BE2C (cell line): ENCODE measurements around the gene NSF.
"Not testable (repeated sequence)": the region's sequence is repeated elsewhere in the genome, so short reads cannot be mapped to it uniquely, and the experiment has no call there.

Source experiments
- DNase-seq: peaks from one replicate; pipeline ENCODE4 v3.0.0-alpha.2; 2020
- H3K27me3 ChIP-seq: fragments of 250-450 bp; sonication (Bioruptor Pico); 2 replicates; pipeline ENCODE4 v1.5.1; 2020; ENCODE audit warnings: mild to moderate bottlenecking
- H3K36me3 ChIP-seq: fragments of 250-450 bp; sonication (Bioruptor Pico); 2 replicates; pipeline ENCODE4 v1.5.1; 2020; ENCODE audit warnings: mild to moderate bottlenecking
- H3K4me1 ChIP-seq: fragments of 250-450 bp; sonication (Bioruptor Pico); 2 replicates; pipeline ENCODE4 v1.5.1; 2020
- H3K4me3 ChIP-seq: 2 replicates; pipeline ENCODE4 v1.5.1; 2011; ENCODE audit warnings: low read depth, low read length
- H3K9me3 ChIP-seq: fragments of 250-450 bp; sonication (Bioruptor Pico); 2 replicates; pipeline ENCODE4 v1.5.1; 2020
- TF ChIP-seq, protein P1 (sequence below): IDR thresholded peaks from 2 replicates; pipeline ENCODE4 v1.5.1; 2012; ENCODE audit warnings: mild to moderate bottlenecking, low read depth, low read length

Gene NSF

DNA sequence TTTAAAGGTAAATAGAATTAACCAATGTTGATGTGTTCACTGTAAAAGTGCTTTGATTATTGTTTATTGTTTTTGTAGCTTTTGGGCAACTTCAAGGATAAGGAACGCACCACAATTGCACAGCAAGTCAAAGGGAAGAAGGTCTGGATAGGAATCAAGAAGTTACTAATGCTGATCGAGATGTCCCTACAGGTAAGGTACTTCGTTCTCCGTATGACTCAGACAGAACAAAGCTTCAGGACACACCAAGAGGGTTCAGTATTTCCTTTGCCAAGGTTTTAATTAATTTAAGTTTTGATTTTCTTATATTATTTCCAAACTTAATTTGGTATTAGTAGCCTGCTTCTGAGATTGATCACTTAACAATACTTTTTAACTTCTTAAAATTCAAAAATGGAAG is 161.0 kb downstream of the NSF start:
- TF ChIP-seq, protein P1, sequence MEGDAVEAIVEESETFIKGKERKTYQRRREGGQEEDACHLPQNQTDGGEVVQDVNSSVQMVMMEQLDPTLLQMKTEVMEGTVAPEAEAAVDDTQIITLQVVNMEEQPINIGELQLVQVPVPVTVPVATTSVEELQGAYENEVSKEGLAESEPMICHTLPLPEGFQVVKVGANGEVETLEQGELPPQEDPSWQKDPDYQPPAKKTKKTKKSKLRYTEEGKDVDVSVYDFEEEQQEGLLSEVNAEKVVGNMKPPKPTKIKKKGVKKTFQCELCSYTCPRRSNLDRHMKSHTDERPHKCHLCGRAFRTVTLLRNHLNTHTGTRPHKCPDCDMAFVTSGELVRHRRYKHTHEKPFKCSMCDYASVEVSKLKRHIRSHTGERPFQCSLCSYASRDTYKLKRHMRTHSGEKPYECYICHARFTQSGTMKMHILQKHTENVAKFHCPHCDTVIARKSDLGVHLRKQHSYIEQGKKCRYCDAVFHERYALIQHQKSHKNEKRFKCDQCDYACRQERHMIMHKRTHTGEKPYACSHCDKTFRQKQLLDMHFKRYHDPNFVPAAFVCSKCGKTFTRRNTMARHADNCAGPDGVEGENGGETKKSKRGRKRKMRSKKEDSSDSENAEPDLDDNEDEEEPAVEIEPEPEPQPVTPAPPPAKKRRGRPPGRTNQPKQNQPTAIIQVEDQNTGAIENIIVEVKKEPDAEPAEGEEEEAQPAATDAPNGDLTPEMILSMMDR, result no peak
- peaks cover 33% of the 10 kb centered on the region for H3K36me3 ChIP-seq

DNA sequence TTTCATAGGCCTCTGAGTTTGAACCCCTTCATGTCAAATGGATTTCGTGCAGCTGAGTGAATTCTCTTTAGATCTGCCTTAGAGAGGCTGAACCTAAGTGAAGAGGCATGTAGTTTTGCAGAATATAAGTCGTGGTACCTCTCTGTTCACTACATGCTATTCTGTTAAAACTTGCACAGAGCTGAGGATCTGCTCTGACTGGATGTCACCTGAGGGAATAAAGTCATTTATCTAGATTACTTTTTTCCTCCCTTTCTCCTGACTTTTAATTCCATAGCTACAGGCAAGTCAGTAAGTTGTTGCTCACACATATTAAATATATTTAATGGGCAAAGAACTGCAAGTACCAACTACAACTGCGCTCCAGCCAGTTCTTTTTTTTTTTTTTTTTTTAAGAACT is 163.3 kb downstream of the NSF start:
- H3K36me3 ChIP-seq, result peaks cover 39% of the 10 kb centered on the region
- H3K9me3 ChIP-seq, result no peaks in the 10 kb centered on the region
- H3K4me3 ChIP-seq, result no peak overlapping the region
- no peak for DNase-seq
- no peaks in the 10 kb centered on the region for H3K4me1 ChIP-seq
- TF ChIP-seq, protein P1, result no peak
- no peaks in the 10 kb centered on the region for H3K27me3 ChIP-seq

More for the DNA sequence above, 161.0 kb downstream of the NSF start:
- no peaks in the 10 kb centered on the region for H3K9me3 ChIP-seq
- no peak for DNase-seq
- H3K27me3 ChIP-seq, result no peaks in the 10 kb centered on the region
- no peak overlapping the region for H3K4me3 ChIP-seq
- no peaks in the 10 kb centered on the region for H3K4me1 ChIP-seq

DNA sequence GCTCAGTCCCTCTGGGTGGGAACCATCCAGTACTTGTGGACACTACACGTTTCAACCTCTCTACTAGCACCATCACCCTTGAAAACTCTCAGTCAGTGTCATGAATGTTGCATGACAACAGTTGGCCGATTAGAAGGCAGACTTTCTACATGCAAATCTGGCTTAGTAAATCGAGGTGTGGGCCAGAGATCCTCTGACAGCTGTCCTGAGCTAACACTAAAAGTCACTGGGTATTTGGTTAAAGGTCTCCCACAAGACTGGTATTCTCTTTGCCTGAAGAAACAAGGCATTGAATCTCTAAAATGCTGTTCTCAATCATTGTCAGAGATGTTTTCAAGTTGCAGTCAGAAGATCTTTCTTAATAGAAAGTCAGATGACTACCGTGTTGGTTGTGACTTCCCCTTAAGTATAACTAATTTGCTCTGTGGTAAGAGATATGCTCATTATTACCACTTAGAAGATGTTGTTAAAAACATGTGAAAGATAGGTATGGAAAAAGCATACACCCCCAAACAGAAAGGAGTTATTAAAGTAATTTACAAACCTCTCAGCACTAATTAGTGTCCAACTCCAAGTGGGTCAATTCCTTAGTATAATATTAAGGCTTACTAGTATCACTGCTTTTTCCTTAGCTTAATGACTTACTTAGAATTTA is 165.7 kb downstream of the NSF start:
- no peak for DNase-seq
- no peaks in the 10 kb centered on the region for H3K9me3 ChIP-seq
- H3K36me3 ChIP-seq, result peaks cover 35% of the 10 kb centered on the region
- no peaks in the 10 kb centered on the region for H3K4me1 ChIP-seq
- H3K27me3 ChIP-seq, result no peaks in the 10 kb centered on the region
- H3K4me3 ChIP-seq, result no peak overlapping the region
- TF ChIP-seq, protein P1, result no peak

DNA sequence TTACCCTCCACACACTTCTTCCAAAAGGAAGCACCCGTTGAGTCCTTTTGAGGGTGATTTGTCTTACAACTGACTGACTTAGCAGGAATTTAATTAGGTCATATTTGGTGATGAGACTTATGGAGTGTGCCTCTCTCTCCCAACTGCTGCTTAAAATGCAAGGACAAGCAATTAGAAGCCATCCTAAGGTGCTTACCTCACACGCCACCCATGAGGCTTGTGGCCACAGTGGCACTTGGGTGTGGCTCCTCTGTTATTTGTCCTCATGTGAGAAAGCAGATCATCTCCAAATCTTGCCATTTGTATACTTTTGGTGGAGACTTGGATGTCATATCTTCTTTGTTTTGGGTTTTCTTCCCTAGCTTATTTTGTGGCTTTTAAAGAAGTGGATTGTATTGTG is 166.4 kb downstream of the NSF start:
- no peaks in the 10 kb centered on the region for H3K4me1 ChIP-seq
- no peaks in the 10 kb centered on the region for H3K27me3 ChIP-seq
- H3K9me3 ChIP-seq, result no peaks in the 10 kb centered on the region
- no peak for DNase-seq
- H3K4me3 ChIP-seq, result no peak overlapping the region
- peaks cover 28% of the 10 kb centered on the region for H3K36me3 ChIP-seq
- TF ChIP-seq, protein P1, result no peak

DNA sequence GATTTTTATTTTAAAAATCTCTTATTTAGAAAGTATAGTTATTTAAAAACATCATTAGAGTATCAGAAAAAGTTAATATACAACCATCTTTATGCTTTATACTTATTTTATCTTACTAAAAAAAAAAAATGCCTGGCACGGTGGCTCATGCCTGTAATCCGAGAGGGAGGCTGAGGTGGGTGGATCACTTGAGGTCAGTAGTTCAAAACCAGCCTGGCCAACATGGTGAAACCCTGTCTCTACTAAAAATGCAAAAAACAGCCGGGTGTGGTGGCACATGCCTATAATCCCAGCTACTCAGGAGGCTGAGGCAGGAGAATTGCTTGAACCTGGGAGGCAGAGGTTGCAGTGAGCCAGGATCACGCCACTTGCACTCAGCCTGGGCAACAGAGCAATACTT is 167.1 kb downstream of the NSF start:
- not testable (repeated sequence) for H3K4me3 ChIP-seq, H3K27me3 ChIP-seq, DNase-seq, H3K9me3 ChIP-seq, H3K4me1 ChIP-seq
- H3K36me3 ChIP-seq, result peaks cover 22% of the 10 kb centered on the region

DNA sequence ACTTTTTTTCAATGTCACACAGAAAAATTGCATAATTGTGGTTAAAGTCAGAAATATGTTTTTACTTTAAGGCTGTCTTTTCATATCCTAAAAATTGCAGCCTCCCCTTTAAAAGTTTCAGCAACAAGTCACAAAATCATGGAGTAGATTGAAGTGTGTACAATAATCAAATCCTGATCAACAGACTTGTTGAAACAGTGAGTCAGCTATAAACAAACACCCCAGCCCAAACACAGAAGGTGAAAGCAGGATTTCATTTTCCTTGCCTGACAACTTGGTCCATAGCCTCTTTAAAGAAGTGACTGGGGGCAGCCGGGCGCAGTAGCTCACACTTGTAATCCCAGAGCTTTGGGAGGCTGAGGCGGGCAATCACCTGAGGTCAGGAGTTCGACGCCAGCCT is 168.1 kb downstream of the NSF start:
- no peak for DNase-seq
- Histone ChIP-seq H3K4me3 (no peak overlapping the region), H3K9me3 (no peaks in the 10 kb centered on the region), H3K36me3 (peaks cover 18% of the 10 kb centered on the region), H3K4me1 (0 out of 2 replicates have a peak, but pooled peaks cover 2% of the 10 kb centered on the region), H3K27me3 (no peaks in the 10 kb centered on the region)
- TF ChIP-seq, protein P1, result no peak
